Activated CD4-positive, alpha-beta T cell treated with anti-CD3 and anti-CD28 coated beads, Interleukin-2, amount 10 ng/mL, durations not matched to agents 24 days and 14 days (primary cell): ENCODE measurements around the gene AANAT. TPM values are rescaled to one million over a fixed set of nuclear protein-coding genes. Genes with fewer than 3 reads are reported as not detected.
A peak's percentile ranks its signal among the peaks of the same experiment; 100 is the strongest.

Experiments used
- DNase-seq: peaks from one replicate; pipeline ENCODE4 v3.0.0; 2022
- H3K27ac Mint-ChIP-seq: one replicate; pipeline ENCODE4 v1.8.0; 2022; ENCODE audit warnings: mild to moderate bottlenecking, mixed read lengths
- H3K27me3 Mint-ChIP-seq: one replicate; pipeline ENCODE4 v1.8.0; 2022; ENCODE audit warnings: mixed read lengths
- H3K36me3 Mint-ChIP-seq: one replicate; pipeline ENCODE4 v1.8.0; 2022; ENCODE audit warnings: low read depth, mild to moderate bottlenecking, mixed read lengths
- H3K4me1 Mint-ChIP-seq: one replicate; pipeline ENCODE4 v1.8.0; 2021; ENCODE audit warnings: mixed read lengths
- H3K4me3 Mint-ChIP-seq: one replicate; pipeline ENCODE4 v1.8.0; 2022; ENCODE audit warnings: mild to moderate bottlenecking, moderate library complexity, mixed read lengths
- H3K9me3 Mint-ChIP-seq: one replicate; pipeline ENCODE4 v1.8.0; 2021; ENCODE audit warnings: mixed read lengths
- intact Hi-C: fragments of 100-400 bp; cut with micrococcal nuclease; formaldehyde crosslinking; loops from one replicate; pipeline ENCODE4 v1.15.1; 2023
- total RNA-seq: library from RNA; stranded (reverse); gene quantifications from 2 replicates; pipeline ENCODE4 v1.2.3, GENCODE V29; 2022

AANAT gene
- not detected in 2 replicates for total RNA-seq

GRCh38 chr17:76467366-76467765, at the start of gene AANAT:
TSS of gene AANAT (plus strand) at chr17:76467603. CDS start at chr17:76468747, 1,144 bp downstream.
- H3K4me1 Mint-ChIP-seq = peaks cover 4% of the 10 kb centered on the region
- intact Hi-C loops = no loop called here
- no peak for DNase-seq
- no peak within 1 kb of the TSS for H3K27ac Mint-ChIP-seq
- no peak within 1 kb of the TSS for H3K4me3 Mint-ChIP-seq
- H3K36me3 Mint-ChIP-seq = peaks cover 7% of the 10 kb centered on the region
- H3K9me3 Mint-ChIP-seq = no peaks in the 10 kb centered on the region
- no peaks in the 10 kb centered on the region for H3K27me3 Mint-ChIP-seq

DNA sequence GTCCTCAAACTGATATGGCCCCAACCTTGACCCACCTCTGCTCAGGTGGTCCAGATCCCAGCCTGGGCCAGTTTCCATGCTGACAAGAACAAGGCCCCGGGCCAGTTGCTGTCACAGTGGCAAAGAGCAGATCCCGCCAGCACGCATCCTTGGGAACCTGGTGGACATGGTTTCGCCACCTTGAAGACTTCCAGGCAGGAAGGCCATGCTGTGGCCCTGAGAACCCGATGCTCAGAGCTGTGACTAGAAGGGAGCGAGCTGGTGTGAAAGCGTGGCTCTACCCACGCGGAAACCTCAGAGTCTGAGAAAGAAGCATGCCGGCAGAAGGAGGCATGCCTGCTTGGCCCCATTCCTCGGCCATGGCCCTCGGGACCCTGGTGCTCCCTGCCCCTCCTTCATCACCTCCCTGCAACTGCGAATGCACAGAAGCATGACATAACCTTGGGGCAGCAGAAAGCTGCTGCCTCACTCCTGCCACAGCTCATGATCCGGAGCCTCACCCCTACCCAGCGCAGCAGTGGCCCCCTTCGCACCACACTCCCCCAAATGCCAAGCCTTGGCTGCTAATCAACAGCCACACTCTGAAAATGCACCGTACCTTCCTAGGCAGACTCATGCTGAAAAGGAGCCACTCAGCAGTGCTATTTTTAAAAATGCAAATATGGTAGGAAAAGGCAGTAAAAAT, 47.7 kb upstream of the AANAT start:
- intact Hi-C loops = no loop called here
- DNase-seq = no peak
- H3K36me3 Mint-ChIP-seq = peaks cover 1% of the 10 kb centered on the region
- H3K27ac Mint-ChIP-seq = no peak overlapping the region
- H3K4me1 Mint-ChIP-seq = peaks cover 8% of the 10 kb centered on the region
- H3K4me3 Mint-ChIP-seq = no peak overlapping the region
- no peaks in the 10 kb centered on the region for H3K27me3 Mint-ChIP-seq
- H3K9me3 Mint-ChIP-seq = no peaks in the 10 kb centered on the region

DNA sequence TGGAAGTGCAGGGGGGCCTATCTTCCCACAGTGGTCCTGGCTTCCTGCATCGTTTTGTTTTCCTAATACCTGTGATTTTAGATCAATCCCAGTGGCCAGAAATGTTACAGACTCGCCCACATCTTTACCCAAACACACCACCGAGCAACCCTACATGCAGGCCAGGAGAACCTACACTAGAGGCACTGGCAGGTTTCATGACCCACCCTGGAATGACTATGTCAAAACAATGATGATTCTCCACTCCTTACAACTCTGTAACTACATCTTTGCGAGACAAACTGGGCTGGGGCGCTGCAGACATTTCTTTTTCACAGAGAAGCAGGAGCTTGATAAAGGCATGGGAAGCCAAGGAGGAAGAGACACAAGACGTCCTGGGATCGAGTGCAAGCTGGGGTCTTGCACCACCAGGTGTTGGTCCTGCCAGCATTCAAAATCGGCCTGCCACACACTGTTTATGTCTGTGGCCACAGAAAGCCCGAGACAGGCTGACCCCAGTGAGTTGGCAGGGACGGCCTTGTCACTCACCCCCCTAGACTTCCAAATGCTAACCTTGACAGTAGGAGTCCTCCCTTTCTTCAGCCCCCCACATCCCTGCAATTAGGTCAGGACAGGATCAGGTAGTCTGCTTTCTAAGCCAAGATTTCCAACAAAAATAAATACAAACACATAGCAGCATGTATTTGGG, 46.9 kb upstream of the AANAT start:
- no peaks in the 10 kb centered on the region for H3K27me3 Mint-ChIP-seq
- H3K36me3 Mint-ChIP-seq = peaks cover 1% of the 10 kb centered on the region
- H3K4me3 Mint-ChIP-seq = no peak overlapping the region
- no peak for DNase-seq
- no peak overlapping the region for H3K27ac Mint-ChIP-seq
- no peaks in the 10 kb centered on the region for H3K9me3 Mint-ChIP-seq
- H3K4me1 Mint-ChIP-seq = peaks cover 10% of the 10 kb centered on the region
- intact Hi-C loops = no loop called here

DNA sequence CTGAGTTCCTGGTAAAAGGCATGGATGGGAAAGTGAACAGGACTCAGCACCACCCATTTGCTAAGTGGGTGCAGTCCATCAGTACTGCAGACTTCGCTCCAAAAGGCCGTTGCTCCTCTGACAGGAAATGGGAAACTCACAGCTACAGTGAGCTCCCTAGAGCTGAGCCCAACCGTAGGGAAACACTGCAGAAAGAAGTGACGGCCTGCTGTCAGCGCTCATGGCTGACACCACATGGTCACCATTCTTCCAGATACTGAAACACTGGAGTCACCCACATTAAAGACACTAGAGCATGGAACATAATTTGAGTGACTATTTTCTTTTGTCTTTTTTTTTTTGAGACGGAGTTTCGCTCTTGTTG, 46.4 kb upstream of the AANAT start:
- Mint-ChIP-seq H3K4me3 (no peak overlapping the region), H3K9me3 (no peaks in the 10 kb centered on the region), H3K36me3 (peaks cover 1% of the 10 kb centered on the region), H3K27me3 (no peaks in the 10 kb centered on the region), H3K27ac (no peak overlapping the region), H3K4me1 (peaks cover 11% of the 10 kb centered on the region)
- intact Hi-C loops = no loop called here
- DNase-seq = no peak

- no peaks in the 10 kb centered on the region for H3K27me3 Mint-ChIP-seq
- no peak for DNase-seq
- H3K36me3 Mint-ChIP-seq = peaks cover 1% of the 10 kb centered on the region
- peaks cover 16% of the 10 kb centered on the region for H3K4me1 Mint-ChIP-seq
- no peak overlapping the region for H3K4me3 Mint-ChIP-seq
- H3K27ac Mint-ChIP-seq = no peak overlapping the region
- intact Hi-C loops = no loop called here
- H3K9me3 Mint-ChIP-seq = no peaks in the 10 kb centered on the region
These were observed 45.0 kb upstream of the AANAT start for GRCh38 chr17:76422406-76422805.

- intact Hi-C loops = no loop called here
- no peak for DNase-seq
- no peak overlapping the region for H3K27ac Mint-ChIP-seq
- peaks cover 12% of the 10 kb centered on the region for H3K4me1 Mint-ChIP-seq
- no peaks in the 10 kb centered on the region for H3K9me3 Mint-ChIP-seq
- H3K27me3 Mint-ChIP-seq = no peaks in the 10 kb centered on the region
- H3K36me3 Mint-ChIP-seq = peaks cover 1% of the 10 kb centered on the region
- no peak overlapping the region for H3K4me3 Mint-ChIP-seq
These were observed 44.5 kb upstream of the AANAT start for GRCh38 chr17:76422860-76423259.

DNA sequence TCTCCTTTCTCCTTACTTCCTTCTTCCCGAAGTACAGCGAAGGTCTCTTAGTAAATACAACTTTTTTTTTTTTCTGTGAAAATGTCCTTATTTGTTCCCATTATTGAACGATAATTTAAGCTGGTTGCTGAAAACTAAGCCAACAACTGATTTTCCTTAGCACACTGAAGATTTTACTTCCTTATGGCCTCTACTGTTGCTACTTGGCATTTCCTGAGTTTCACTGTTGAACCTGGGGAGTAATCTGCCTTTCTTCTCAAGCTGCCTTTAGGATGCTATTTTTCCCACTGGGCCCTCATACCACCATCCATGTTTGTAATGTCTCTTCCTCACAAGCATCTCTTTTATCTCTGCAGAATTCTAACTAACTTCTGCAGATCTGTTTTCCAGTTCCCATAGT, 40.5 kb upstream of the AANAT start:
- Mint-ChIP-seq H3K4me1 (peaks cover 11% of the 10 kb centered on the region), H3K27ac (no peak overlapping the region), H3K4me3 (no peak overlapping the region), H3K9me3 (no peaks in the 10 kb centered on the region), H3K27me3 (no peaks in the 10 kb centered on the region), H3K36me3 (peaks cover 1% of the 10 kb centered on the region)
- no peak for DNase-seq
- intact Hi-C loops = no loop called here

- no peak overlapping the region for H3K4me3 Mint-ChIP-seq
These were observed 39.7 kb upstream of the AANAT start for GRCh38 chr17:76427501-76428231.

DNA sequence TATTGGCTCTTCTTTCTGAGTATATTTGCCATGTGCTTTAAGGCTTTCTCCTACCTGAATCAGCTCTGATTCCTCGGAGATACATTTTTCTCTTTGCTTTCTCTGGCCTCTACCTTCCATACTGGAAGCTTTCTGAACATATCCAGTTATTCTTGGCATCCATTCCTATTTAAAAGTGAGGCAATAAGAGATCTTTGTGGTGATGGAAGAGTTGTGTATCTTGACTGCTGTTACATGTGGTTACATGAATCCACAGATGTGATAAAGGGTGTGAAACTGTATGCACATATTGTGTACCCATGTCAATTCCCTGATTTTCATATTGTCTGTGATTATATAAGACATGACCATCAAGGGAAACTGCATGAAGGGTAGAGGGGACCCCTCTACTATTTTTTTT, 38.9 kb upstream of the AANAT start:
- Mint-ChIP-seq H3K9me3 (no peaks in the 10 kb centered on the region), H3K27ac (no peak overlapping the region), H3K4me3 (no peak overlapping the region), H3K4me1 (peaks cover 12% of the 10 kb centered on the region), H3K36me3 (peaks cover 1% of the 10 kb centered on the region), H3K27me3 (no peaks in the 10 kb centered on the region)
- intact Hi-C loops = no loop called here
- DNase-seq = no peak

More at GRCh38 chr17:76427501-76428231, 39.7 kb upstream of the AANAT start:
- peaks cover 1% of the 10 kb centered on the region for H3K36me3 Mint-ChIP-seq
- intact Hi-C loops = no loop called here
- no peak for DNase-seq
- H3K9me3 Mint-ChIP-seq = no peaks in the 10 kb centered on the region
- H3K27me3 Mint-ChIP-seq = no peaks in the 10 kb centered on the region
- H3K4me1 Mint-ChIP-seq = peaks cover 11% of the 10 kb centered on the region
- H3K27ac Mint-ChIP-seq = no peak overlapping the region

DNA sequence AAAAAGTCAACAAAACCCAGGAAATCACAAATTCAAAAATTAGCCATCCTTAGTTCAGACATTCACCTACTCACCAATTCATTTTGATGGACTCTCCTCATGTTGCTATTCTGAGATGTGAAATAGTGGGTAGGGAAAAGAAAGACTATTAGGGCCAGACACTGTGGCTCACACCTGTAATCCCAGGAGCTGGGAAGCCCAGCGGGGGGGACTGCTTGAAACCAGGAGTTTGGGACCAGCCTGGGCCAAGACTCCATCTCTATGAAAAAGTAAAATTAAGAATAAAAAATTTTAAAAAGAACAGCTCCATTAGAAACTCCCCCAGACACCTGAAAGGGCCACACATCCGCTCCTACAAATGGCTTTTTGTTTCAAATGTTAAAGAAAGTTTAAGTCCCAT, 35.9 kb upstream of the AANAT start:
- no peak overlapping the region for H3K27ac Mint-ChIP-seq
- intact Hi-C loops = no loop called here
- DNase-seq = no peak

GRCh38 chr17:76432004-76432403, 35.4 kb upstream of the AANAT start:
- Mint-ChIP-seq H3K27me3 (no peaks in the 10 kb centered on the region), H3K4me1 (peaks cover 4% of the 10 kb centered on the region), H3K4me3 (no peak overlapping the region), H3K27ac (no peak overlapping the region), H3K9me3 (no peaks in the 10 kb centered on the region), H3K36me3 (peaks cover 1% of the 10 kb centered on the region)
- no peak for DNase-seq
- intact Hi-C loops = no loop called here

More for the DNA sequence above, 35.9 kb upstream of the AANAT start:
- no peaks in the 10 kb centered on the region for H3K9me3 Mint-ChIP-seq
- H3K4me3 Mint-ChIP-seq = no peak overlapping the region
- peaks cover 7% of the 10 kb centered on the region for H3K4me1 Mint-ChIP-seq
- peaks cover 1% of the 10 kb centered on the region for H3K36me3 Mint-ChIP-seq
- no peaks in the 10 kb centered on the region for H3K27me3 Mint-ChIP-seq

- no peaks in the 10 kb centered on the region for H3K27me3 Mint-ChIP-seq
- H3K4me1 Mint-ChIP-seq = peaks cover 4% of the 10 kb centered on the region
- DNase-seq = peak; percentile 66
- intact Hi-C loops = no loop called here
- peaks cover 1% of the 10 kb centered on the region for H3K36me3 Mint-ChIP-seq
- H3K4me3 Mint-ChIP-seq = no peak overlapping the region
- no peak overlapping the region for H3K27ac Mint-ChIP-seq
- H3K9me3 Mint-ChIP-seq = no peaks in the 10 kb centered on the region
These were observed 34.6 kb upstream of the AANAT start for GRCh38 chr17:76432712-76433336.

GRCh38 chr17:76433693-76434092, 33.7 kb upstream of the AANAT start:
- Mint-ChIP-seq H3K9me3 (no peaks in the 10 kb centered on the region), H3K4me1 (peaks cover 2% of the 10 kb centered on the region), H3K36me3 (no peaks in the 10 kb centered on the region), H3K4me3 (no peak overlapping the region), H3K27me3 (no peaks in the 10 kb centered on the region), H3K27ac (no peak overlapping the region)
- no peak for DNase-seq
- intact Hi-C loops = no loop called here

GRCh38 chr17:76434870-76435269, 32.5 kb upstream of the AANAT start:
- Mint-ChIP-seq H3K4me3 (no peak overlapping the region), H3K27me3 (no peaks in the 10 kb centered on the region), H3K4me1 (peaks cover 11% of the 10 kb centered on the region), H3K36me3 (peaks cover 2% of the 10 kb centered on the region), H3K27ac (no peak overlapping the region), H3K9me3 (no peaks in the 10 kb centered on the region)
- DNase-seq = no peak
- intact Hi-C loops = no loop called here
